Measurements from ENCODE around the gene BCL11A. TPM values are rescaled to one million over a fixed set of nuclear protein-coding genes. Genes with fewer than 3 reads are reported as not detected.

The BCL11A gene
- total RNA-seq, 1 experiment from 2014 or later = 91.4 TPM

DNA sequence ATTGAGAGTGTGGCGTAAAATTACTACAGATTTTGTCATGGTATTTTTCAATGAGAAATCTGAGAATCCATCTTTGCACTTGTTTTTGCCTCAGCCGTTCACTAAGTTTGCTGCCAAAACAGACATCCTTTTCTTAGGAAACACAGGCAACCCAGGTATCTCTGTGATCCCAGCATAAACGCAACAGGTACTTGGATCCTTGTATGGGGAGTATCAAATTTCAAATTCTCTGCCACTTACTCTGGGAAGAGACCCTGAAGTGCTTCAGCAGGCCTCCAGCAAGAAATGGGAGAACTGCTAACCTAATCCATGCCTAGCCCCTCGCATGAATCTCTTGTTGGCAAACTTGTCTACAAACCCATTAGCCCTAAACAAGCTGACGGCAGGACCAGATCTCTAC is 83.1 kb downstream of the BCL11A start:
- Mint-ChIP-seq H3K27me3 (ENCODE audit: low read depth) (no peaks in the 10 kb centered on the region), H3K9me3 (peaks cover 0 to 10% of the 10 kb centered on the region in 2 experiments; a peak in 2 of 5 replicates), H3K4me1 (peaks cover 73 to 74% of the 10 kb centered on the region in 2 experiments), H3K36me3 (ENCODE audit: insufficient read depth in 1 of 3, low read depth in 3 of 3) (peaks cover 18 to 34% (median 30%) of the 10 kb centered on the region in 3 experiments; a peak in 6 of 7 replicates), H3K4me3 (no peak overlapping the region), H3K27ac (peak overlapping the region in 1 of 3 experiments; percentile 2; a peak in 2 of 7 replicates)
- H2BK15ac ChIP-seq (ENCODE audit: low read depth, low read length) = no peak overlapping the region
- DNase-seq = no peak
- no peak overlapping the region for H3K4me2 ChIP-seq (ENCODE audit: insufficient read depth, insufficient read length, low read length)
- no peak overlapping the region for H3K23ac ChIP-seq (ENCODE audit: insufficient read length, low read depth, low read length)
- H3K9me3 ChIP-seq (ENCODE audit: control insufficient read depth, low read depth, low read length) = no peaks in the 10 kb centered on the region
- H2BK5ac ChIP-seq (ENCODE audit: insufficient read length, low read length) = no peak overlapping the region
- H4K91ac ChIP-seq (ENCODE audit: insufficient read length, low read depth, low read length) = no peak overlapping the region
- no peak overlapping the region for H2AK5ac ChIP-seq (ENCODE audit: insufficient read length, low read length)
- H2AFZ ChIP-seq (ENCODE audit: low read length) = no peak overlapping the region
- H3K4ac ChIP-seq (ENCODE audit: low read depth, low read length) = no peak overlapping the region
- H3T11ph ChIP-seq (ENCODE audit: low read length) = no peak overlapping the region
- H3K23me2 ChIP-seq (ENCODE audit: insufficient read length, low read depth, low read length, poor library complexity, severe bottlenecking) = no peaks in the 10 kb centered on the region
- no peaks in the 10 kb centered on the region for H3K79me1 ChIP-seq (ENCODE audit: insufficient read depth, low read depth, low read length, poor library complexity, severe bottlenecking)
- no peak overlapping the region for H2BK20ac ChIP-seq (ENCODE audit: low read depth, low read length, poor library complexity, severe bottlenecking)
- H3K27me3 ChIP-seq (ENCODE audit: insufficient read depth, low read length) = no peaks in the 10 kb centered on the region
- H3K4me1 ChIP-seq (ENCODE audit: insufficient read depth, low read length) = peaks cover 40% of the 10 kb centered on the region; the same call in 1 of the 2 replicates
- H4K5ac ChIP-seq (ENCODE audit: insufficient read length, low read depth, low read length) = no peak overlapping the region
- peaks cover 3% of the 10 kb centered on the region for H4K20me1 ChIP-seq (ENCODE audit: control insufficient read depth, insufficient read depth, insufficient read length)
- H3K56ac ChIP-seq (ENCODE audit: insufficient read length, low read depth, low read length) = no peak overlapping the region
- H3K27ac ChIP-seq (ENCODE audit: insufficient read length, low read depth, low read length) = no peak overlapping the region
- WGBS (ENCODE audit: extremely low coverage, insufficient read length, low lambda C conversion rate) = no CpG with 5 or more reads among the region's 5 CpGs
- H3K9ac ChIP-seq (ENCODE audit: extremely low read depth, insufficient read length, low read length) = no peak overlapping the region
- H3K79me2 ChIP-seq (ENCODE audit: insufficient read depth, low read length) = peaks cover 7% of the 10 kb centered on the region; the same call in 1 of the 2 replicates
- TF ChIP-seq, protein P1, sequence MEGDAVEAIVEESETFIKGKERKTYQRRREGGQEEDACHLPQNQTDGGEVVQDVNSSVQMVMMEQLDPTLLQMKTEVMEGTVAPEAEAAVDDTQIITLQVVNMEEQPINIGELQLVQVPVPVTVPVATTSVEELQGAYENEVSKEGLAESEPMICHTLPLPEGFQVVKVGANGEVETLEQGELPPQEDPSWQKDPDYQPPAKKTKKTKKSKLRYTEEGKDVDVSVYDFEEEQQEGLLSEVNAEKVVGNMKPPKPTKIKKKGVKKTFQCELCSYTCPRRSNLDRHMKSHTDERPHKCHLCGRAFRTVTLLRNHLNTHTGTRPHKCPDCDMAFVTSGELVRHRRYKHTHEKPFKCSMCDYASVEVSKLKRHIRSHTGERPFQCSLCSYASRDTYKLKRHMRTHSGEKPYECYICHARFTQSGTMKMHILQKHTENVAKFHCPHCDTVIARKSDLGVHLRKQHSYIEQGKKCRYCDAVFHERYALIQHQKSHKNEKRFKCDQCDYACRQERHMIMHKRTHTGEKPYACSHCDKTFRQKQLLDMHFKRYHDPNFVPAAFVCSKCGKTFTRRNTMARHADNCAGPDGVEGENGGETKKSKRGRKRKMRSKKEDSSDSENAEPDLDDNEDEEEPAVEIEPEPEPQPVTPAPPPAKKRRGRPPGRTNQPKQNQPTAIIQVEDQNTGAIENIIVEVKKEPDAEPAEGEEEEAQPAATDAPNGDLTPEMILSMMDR (conservative IDR thresholded peaks at IDR 0.05) = no peak
- H3K18ac ChIP-seq (ENCODE audit: insufficient read length, low read depth, low read length) = no peak overlapping the region
- H2BK120ac ChIP-seq (ENCODE audit: low read depth, low read length, poor library complexity, severe bottlenecking) = no peak overlapping the region
- no peak overlapping the region for H2BK12ac ChIP-seq (ENCODE audit: insufficient read length, low read depth, low read length)
- H3K14ac ChIP-seq (ENCODE audit: insufficient read depth, low read length) = no peak overlapping the region
- H4K8ac ChIP-seq (replicated peaks; ENCODE audit: insufficient read length, low read depth, low read length) = no peak overlapping the region
